HG02798 (cell line): ENCODE data around the gene GNPAT.

Experiments used
- ATAC-seq: cut with Tn5 transposase; IDR thresholded peaks from one replicate; pipeline ENCODE4 v1.9.1; 2021; ENCODE audit warnings: mild to moderate bottlenecking; ENCODE audit not compliant: unreplicated experiment, poor library complexity

GNPAT gene

DNA sequence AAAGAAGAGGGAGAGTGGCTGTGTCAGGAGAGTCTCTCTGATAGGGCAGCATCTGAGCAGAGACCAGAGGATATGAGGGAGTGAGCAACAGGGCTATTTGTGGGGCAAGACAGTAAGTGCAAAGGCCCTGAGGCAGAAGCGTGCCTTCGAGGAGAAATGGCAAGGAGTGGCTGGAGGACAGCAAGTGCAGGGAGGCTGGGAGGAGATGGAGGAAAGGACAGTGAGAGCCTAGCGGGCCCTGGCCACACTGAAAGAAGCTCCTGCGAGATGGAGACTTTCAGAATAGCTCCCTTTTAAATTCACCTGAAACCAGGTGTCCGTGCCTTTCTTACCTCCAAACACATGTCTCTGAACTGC, 71.4 kb downstream of the GNPAT start:
- no peak for ATAC-seq

DNA sequence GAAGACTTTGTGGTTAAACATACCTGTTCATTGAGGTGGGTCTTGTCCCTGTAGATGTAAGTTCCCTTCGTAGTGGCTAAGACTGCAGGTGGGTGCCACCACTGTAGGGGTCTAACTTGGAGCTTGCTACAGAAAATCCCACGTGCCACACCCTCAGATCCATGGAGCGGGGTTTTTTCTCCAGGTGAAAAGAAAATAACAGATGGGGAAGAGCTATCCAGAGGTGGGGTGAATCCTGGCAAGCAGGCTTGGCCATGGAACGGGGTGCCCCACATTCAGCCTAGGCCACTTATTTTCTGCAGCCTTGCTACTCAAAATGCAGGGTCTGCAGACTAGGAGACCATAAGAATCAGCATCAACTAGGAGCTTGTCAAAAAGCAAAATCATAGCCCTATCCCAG, 72.6 kb downstream of the GNPAT start:
- ATAC-seq, result no peak

DNA sequence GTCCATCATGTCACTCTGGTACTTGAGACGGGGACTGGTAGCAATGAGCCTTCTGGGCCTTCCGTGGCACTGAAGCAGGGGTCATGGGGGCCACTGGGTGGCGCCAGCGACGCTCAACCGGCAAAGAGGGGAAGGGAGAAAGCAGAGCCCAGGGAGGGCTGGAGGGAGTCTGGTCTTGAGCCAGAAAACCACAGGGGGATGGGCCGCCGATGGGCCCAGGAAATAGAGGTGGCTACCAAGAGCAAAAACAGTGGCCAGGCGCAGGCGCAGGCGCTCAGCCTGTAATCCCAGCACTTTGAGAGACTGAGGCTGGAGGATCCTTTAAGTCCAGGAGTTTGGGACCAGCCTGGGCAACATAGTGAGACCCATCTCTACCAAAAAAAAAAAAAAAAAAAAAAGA, 74.9 kb downstream of the GNPAT start:
- ATAC-seq, result peak; percentile 85

DNA sequence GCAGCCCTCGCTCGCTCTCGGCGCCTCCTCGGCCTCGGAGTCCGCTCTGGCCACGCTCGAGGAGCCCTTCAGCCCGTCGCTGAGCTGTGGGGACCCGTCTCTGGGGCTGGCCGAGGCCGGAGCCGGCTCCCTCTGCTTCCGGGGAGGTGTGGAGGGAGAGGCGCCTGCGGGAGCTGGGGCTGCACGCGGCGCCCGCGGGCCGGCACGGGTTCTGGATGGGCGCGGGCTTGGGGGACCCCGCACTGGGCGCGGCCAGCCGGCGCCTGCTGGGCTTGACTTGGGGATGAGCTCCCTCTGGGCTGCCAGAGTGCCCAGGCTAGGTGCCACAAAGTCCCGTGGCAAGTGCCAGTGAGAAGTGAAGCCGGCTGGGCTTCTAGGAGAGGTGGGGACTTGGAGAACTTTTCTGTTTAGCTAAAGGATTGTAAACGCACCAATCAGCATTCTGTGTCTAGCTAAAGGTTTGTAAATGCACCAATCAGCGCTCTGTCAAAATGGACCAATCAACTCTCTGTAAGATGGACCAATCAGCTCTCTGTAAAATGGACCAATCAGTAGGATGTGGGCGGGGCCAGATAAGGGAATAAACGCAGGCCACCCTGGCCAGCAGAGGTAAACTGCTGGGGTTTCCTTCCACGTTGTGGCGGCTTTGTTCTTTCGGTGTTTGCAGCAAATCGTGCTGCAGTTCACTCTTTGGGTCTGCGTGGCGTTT, 76.4 kb downstream of the GNPAT start:
- no peak for ATAC-seq

DNA sequence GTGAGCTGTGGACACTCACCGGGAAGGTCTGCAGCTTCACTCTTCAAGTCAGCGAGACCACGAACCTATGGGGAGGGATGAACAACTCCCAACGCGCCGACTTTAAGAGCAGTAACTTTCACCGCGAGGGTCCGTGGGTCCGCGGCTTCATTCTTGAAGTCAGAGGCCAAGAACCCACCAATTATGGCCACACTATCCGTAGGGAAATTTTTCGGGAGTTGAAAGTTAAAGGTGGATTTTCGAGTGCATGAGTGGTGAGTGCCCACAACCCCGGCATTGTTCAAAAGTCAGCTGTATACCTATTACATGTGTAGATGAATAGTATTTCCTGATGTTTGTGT, 77.0 kb downstream of the GNPAT start:
- ATAC-seq, result no peak

DNA sequence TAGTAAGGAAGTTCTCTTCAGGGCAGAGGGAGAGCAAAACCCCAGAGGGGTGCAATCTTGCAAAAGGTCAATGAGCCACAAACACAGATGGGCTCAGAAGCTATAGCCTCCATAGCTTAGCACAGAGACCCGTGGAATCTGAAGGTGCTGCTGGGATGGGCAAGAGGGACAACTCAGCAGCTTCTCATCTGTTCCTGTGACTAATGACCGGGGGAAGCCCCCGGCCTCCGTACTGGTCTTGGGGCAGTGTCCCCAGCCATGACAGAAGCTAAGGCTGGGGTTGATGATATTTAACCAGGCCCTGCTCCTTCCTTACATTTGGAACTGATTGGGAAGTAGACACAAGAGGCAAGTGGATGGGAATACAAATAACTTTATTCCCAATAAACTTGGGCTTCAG, 77.6 kb downstream of the GNPAT start:
- ATAC-seq, result no peak

DNA sequence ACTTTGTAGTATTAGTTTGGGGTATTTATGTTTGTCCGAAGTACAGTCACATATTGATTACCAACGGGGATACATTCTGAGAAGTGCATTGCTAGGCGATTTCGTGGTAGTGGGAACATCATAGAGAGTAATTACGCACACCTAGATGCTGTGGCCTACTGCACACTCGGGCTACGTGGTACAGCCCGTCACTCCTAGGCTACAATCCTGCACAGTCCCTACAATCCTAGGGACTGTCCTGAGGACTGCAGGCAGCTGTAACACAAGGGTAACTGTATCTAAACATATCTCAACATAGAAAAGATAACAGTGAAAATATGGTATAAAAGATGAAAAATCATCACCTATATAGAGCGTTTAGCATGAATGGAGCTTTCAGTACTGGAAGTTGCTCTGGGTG, 78.1 kb downstream of the GNPAT start:
- ATAC-seq, result no peak

DNA sequence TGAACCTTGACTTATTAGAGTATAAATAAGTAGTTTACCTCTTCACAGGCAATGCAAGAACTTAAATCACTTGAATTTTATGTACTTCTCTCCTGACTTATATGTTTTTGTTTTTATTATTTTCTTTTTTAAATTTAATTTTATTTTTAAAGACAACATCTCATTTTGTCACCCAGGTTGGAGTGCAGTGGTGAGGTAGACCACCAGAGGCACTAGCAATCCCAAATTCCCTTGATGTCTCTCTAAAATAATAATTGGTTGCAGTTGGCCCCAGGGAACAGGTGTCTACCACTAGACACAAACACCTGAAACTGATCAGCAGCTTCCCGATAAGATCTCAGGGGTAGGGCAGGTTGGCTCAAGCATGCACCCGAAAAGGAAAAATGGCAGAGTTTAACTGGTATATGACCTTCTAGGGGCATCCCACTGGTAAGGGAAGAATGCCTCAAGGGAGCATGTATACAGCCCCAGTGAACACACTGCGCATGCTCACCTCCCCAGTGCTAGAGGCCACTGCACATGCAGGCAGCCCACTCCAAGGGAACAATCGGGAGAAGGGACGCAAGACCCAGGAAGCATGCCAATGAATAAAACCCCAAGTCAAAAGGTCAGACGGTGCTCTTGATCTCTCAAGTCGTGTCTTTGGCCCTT, 82.0 kb downstream of the GNPAT start:
- ATAC-seq, result no peak

DNA sequence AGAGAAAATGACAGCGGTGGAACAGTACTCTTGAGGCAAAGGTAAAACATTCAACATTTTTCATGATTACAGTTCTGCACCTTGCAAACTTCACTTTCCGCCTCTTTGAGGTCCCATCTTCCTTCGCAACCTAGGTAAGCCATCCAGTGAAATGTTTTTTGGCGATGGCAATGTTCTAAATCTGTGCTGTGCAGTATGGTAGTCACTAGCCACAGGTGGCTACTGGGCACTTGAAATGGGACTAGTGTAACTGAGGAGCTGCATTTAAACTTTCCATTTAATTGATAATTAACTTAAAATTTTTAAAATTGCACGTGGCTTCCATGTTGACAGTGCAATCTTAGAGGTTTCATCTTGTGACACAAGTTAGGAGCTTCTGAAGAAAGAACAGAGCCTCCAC, 83.6 kb downstream of the GNPAT start:
- no peak for ATAC-seq

DNA sequence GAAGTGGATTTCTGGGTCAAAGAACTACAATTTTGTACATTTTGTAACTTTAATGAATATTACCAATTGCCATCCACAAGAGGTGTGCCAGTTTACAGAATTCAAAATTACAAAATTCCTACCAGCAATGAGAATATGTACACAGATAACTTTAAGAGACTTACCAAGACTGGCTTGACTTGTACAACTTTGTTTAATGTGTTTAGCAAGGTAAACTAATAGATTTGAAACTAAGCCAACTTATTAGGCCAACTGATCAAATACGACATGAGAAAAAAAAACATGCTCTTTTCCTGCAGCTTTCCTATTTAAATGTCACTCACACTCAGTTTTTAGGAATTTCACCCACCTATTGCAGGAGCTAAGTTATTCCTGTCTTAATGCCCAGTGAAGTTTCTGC, 85.2 kb downstream of the GNPAT start:
- ATAC-seq, result no peak
